ENCODE data around the gene CCSER1.

DNA sequence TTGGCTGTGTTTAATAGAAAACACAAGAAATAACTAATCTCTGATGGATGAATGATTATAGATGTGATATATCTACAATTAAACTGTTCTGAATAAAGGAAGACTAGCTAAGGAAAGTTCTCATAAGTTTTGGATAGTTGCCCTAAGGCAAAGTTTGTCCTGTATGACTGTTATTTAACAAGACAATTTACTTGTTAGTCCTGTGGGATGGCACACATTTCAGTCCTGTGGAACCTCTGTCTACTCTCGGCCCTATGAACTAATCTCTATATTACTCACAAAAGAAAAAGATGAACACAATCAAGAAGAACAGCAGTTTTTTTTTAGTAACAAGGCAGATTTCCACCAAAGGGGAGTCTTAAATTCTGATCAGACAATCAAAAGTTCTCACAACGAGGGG is 314.6 kb downstream of the CCSER1 start:
- TF ChIP-seq CTCF (conservative IDR thresholded peaks at IDR 0.05 in 1 of 2, IDR thresholded peaks at IDR 0.05 in 1 of 2; ENCODE audit: low read depth in 1 of 2, low read length in 2 of 2) (no peak), EZH2 (IDR thresholded peaks at IDR 0.05; ENCODE audit: low read length, missing control alignments) (no peak)

All from fibroblast of lung (primary cell).